Ishikawa (cell line): ENCODE measurements around the gene AK5.

ENCODE experiments used
- CEBPB ChIP-seq: IDR thresholded peaks from 2 replicates; pipeline ENCODE4 v1.6.1; 2012
- CREB1 ChIP-seq: IDR thresholded peaks from 2 replicates; pipeline ENCODE4 v1.6.1; 2012; ENCODE audit warnings: low read depth
- EGR1 ChIP-seq: IDR thresholded peaks from 2 replicates; pipeline ENCODE4 v1.6.1; 2012
- EP300 ChIP-seq: IDR thresholded peaks from 2 replicates; pipeline ENCODE4 v1.6.1; 2012; ENCODE audit warnings: borderline replicate concordance
- FOXM1 ChIP-seq: IDR thresholded peaks from 2 replicates; pipeline ENCODE4 v1.6.1; 2012; ENCODE audit warnings: low read depth, borderline replicate concordance
- NFIC ChIP-seq: IDR thresholded peaks from 2 replicates; pipeline ENCODE4 v1.6.1; 2012
- RAD21 ChIP-seq: IDR thresholded peaks from 2 replicates; pipeline ENCODE4 v1.6.1; 2012; ENCODE audit warnings: low read depth
- TAF1 ChIP-seq: IDR thresholded peaks from 2 replicates; pipeline ENCODE4 v1.6.1; 2012; ENCODE audit warnings: low read depth, mild to moderate bottlenecking
- TCF12 ChIP-seq: IDR thresholded peaks from 2 replicates; pipeline ENCODE4 v1.6.1; 2012; ENCODE audit warnings: low read depth
- TEAD4 ChIP-seq: IDR thresholded peaks from 2 replicates; pipeline ENCODE4 v1.6.1; 2012
- YY1 ChIP-seq: IDR thresholded peaks from 2 replicates; pipeline ENCODE4 v1.6.1; 2012; ENCODE audit warnings: low read depth
- ZBTB7A ChIP-seq: IDR thresholded peaks from 2 replicates; pipeline ENCODE4 v1.6.1; 2012; ENCODE audit warnings: low read depth
- TF ChIP-seq, protein P1 (sequence below): IDR thresholded peaks from 2 replicates; pipeline ENCODE4 v1.6.1; 2012
- TF ChIP-seq, protein P2 (sequence below): IDR thresholded peaks from 2 replicates; pipeline ENCODE4 v1.6.1; 2012; ENCODE audit warnings: low read depth, mild to moderate bottlenecking
- TF ChIP-seq, protein P3 (sequence below): IDR thresholded peaks from 2 replicates; pipeline ENCODE4 v1.6.1; 2012

Gene AK5

DNA sequence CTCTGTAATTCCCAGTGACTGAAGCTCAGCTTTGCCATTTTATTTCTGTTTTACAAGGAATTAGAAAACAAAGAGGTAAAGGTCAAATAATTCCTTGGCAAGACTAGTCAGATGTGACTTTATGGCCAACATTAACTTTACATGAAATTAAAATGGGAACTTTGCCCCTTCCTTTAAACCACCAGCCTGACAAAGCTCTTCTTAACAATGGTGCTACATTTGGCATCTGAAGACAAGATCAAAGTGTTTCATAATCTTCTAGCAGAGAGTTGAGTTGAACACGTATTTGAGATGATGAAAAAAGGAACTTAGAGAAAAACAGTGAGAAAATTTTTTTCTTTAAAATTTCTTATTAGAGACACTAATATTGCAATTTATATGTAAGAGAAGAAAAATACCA is 193.8 kb downstream of the AK5 start:
- TF ChIP-seq EGR1 (no peak), CREB1 (no peak)

DNA sequence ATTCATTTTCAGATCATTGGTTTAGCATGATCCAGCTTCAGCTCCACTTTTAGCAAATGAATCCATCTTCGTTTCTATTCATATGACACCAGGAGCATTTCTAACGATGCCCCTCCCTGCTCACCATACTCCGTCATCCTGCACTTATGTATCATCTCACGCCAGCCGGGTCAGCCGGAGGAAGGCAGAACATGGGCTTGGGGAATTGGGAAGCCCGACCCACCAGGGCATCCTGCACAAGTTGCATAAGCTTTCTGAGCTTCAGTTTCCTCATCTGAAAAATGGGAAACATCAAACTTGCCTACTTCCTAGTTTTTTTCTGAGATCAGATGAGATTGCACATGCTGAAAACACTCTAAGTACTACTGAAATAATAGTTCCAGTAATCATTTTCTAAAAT is 194.7 kb downstream of the AK5 start:
- TF ChIP-seq EP300 (no peak), TAF1 (no peak), CREB1 (no peak), CEBPB (no peak), TCF12 (no peak), EGR1 (no peak), ZBTB7A (no peak), NFIC (no peak)
- TF ChIP-seq, protein P1, sequence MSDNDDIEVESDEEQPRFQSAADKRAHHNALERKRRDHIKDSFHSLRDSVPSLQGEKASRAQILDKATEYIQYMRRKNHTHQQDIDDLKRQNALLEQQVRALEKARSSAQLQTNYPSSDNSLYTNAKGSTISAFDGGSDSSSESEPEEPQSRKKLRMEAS, result no peak

DNA sequence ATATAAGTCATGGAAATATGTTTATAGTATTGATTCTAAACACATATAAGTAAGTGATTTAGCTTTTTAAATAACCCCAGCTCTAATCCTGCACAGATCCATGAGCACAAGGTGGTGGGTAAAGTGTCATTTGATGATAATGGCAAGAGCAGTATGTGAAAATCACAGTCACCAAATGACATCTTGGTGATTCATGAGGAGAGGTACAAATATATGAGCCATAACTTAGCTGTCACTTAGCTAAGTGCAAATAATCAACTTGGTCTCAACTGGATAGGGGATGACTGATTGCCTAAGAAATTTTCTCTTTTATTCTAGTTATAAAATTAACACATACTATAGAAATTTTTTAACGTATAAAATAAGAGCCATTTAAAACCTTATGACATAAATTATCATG is 202.5 kb downstream of the AK5 start:
- TF ChIP-seq YY1 (no peak), EGR1 (no peak), RAD21 (no peak), TCF12 (no peak), NFIC (no peak), FOXM1 (no peak), CREB1 (no peak), TEAD4 (no peak)
- TF ChIP-seq, protein P2, sequence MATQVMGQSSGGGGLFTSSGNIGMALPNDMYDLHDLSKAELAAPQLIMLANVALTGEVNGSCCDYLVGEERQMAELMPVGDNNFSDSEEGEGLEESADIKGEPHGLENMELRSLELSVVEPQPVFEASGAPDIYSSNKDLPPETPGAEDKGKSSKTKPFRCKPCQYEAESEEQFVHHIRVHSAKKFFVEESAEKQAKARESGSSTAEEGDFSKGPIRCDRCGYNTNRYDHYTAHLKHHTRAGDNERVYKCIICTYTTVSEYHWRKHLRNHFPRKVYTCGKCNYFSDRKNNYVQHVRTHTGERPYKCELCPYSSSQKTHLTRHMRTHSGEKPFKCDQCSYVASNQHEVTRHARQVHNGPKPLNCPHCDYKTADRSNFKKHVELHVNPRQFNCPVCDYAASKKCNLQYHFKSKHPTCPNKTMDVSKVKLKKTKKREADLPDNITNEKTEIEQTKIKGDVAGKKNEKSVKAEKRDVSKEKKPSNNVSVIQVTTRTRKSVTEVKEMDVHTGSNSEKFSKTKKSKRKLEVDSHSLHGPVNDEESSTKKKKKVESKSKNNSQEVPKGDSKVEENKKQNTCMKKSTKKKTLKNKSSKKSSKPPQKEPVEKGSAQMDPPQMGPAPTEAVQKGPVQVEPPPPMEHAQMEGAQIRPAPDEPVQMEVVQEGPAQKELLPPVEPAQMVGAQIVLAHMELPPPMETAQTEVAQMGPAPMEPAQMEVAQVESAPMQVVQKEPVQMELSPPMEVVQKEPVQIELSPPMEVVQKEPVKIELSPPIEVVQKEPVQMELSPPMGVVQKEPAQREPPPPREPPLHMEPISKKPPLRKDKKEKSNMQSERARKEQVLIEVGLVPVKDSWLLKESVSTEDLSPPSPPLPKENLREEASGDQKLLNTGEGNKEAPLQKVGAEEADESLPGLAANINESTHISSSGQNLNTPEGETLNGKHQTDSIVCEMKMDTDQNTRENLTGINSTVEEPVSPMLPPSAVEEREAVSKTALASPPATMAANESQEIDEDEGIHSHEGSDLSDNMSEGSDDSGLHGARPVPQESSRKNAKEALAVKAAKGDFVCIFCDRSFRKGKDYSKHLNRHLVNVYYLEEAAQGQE, result no peak

DNA sequence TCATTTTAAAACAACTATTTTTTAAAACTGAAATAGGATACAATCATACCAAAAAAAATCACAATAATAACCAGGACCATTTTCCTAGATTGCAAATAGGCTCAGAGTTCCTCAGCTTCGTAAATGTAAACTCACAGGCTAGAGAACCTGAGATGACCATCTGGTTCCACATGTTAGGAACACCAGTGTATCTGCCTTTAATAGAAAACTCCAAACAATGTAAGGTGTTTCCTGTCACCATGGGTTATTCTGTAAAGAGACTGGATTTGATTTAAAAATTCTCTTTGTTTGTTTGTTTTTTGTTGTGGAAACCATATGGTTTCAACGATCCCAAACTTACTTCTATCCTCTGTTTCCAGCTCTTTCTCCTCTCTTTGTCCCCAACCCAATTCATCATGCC is 203.1 kb downstream of the AK5 start:
- TF ChIP-seq RAD21, result no peak
- TF ChIP-seq EP300, result no peak
- TF ChIP-seq, protein P3, sequence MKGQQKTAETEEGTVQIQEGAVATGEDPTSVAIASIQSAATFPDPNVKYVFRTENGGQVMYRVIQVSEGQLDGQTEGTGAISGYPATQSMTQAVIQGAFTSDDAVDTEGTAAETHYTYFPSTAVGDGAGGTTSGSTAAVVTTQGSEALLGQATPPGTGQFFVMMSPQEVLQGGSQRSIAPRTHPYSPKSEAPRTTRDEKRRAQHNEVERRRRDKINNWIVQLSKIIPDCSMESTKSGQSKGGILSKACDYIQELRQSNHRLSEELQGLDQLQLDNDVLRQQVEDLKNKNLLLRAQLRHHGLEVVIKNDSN, result no peak
- TF ChIP-seq NFIC, result no peak
- no peak for TF ChIP-seq CREB1
- TF ChIP-seq CEBPB, result no peak
- TF ChIP-seq, protein P2, result no peak
- no peak for TF ChIP-seq EGR1
- no peak for TF ChIP-seq YY1
- TF ChIP-seq TEAD4, result no peak
- TF ChIP-seq FOXM1, result no peak
- no peak for TF ChIP-seq TAF1
- TF ChIP-seq, protein P1, result no peak
- no peak for TF ChIP-seq ZBTB7A
- TF ChIP-seq TCF12, result no peak

DNA sequence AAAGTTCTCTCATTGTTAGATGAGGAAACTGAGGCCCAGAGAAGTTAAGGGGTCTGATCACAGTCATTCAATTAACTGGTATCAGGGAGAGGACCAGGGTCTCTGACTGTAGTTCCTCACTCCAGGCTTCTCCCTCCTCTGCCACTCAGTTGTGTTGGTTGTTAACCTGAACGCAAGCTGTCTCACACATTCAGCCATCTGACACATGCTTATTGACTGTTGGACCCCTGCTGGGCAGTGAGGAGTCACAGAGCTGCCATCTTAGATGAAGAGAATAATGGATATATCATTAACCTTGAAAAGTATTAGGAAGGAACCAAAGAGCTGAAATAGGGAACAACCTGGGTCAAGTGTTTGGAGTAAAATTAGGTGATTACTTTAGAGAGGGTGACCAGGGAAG is 205.8 kb downstream of the AK5 start:
- TF ChIP-seq EGR1, result no peak
- no peak for TF ChIP-seq EP300
- no peak for TF ChIP-seq TCF12
- TF ChIP-seq TEAD4, result no peak
- TF ChIP-seq NFIC, result no peak

DNA sequence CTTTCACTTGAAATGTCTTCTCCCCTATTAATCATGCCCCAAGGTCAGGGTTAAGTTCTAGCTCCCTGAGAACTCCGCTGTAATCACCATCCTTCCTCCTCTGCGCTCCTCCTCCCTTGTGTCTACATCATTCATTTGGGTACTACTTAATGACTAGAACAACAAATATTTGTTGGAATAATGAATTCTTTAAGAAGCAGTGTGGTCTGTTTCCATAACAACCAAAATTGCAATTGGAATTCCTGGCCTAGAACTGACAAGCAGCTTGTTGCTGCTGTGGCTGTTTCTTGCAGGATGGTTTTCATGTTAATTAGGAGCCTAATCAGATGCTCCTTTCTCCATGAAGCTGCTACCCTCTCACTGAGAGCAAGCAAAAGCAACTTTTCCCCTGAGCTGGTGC is 208.1 kb downstream of the AK5 start:
- TF ChIP-seq CEBPB (no peak), TAF1 (no peak), TCF12 (no peak), EGR1 (no peak), NFIC (no peak), EP300 (no peak), ZBTB7A (no peak), YY1 (no peak), RAD21 (no peak), TEAD4 (no peak), CREB1 (no peak), FOXM1 (no peak)
- TF ChIP-seq, protein P2, result no peak
- TF ChIP-seq, protein P1, result no peak
- TF ChIP-seq, protein P3, result no peak
